ENCODE data around the gene KDM4B. TPM values are rescaled to one million over a fixed set of nuclear protein-coding genes. Genes with fewer than 3 reads are reported as not detected.

The KDM4B gene
- total and polyA plus RNA-seq, 5 experiments from 2014 or later = 14.3 to 50.1 (median 18.7) TPM

- no peak for DNase-seq
- H3K9me3 Mint-ChIP-seq = peaks cover 0 to 46% (median 11%) of the 10 kb centered on the region in 9 donors
- H3K4me1 Mint-ChIP-seq = peaks cover 0 to 15% (median 1%) of the 10 kb centered on the region in 4 donors
- no peak overlapping the region for H3K4me3 Mint-ChIP-seq
- ATAC-seq = no peak
- POLR2A ChIA-PET = no interaction called here
- H3K27me3 Mint-ChIP-seq = no peaks in the 10 kb centered on the region
- H3K27ac Mint-ChIP-seq = no peak overlapping the region
- peaks cover 0 to 17% (median 4%) of the 10 kb centered on the region in 3 donors for H3K36me3 Mint-ChIP-seq
These were observed 233.6 kb downstream of the KDM4B start for GRCh38 chr19:5202553-5202952.

Small RNA genes lying within 50 kb of the gene (microRNA-seq; reads per million reads assigned to microRNA genes)
- not detected for gene MIR4747 (ENCODE audit: borderline microRNAs expressed)

Other genes with a start within 250 kb of the KDM4B start
- gene DPP9, start 245.3 kb upstream of the KDM4B start, total RNA-seq = 10 to 100 TPM; 82.3 to 86.6 TPM
- gene DPP9, start 245.3 kb upstream of the KDM4B start, polyA plus RNA-seq = 10 to 100 TPM; 16.1 to 30.6 (median 21.9) TPM
- gene FEM1A, start 177.4 kb upstream of the KDM4B start, total RNA-seq = 10 to 100 TPM; 15.1 to 15.2 TPM
- 1 to 10 TPM; 1.7 to 3.6 (median 2.5) TPM for gene FEM1A, start 177.4 kb upstream of the KDM4B start, polyA plus RNA-seq
- 1 to 10 TPM; 7.2 to 7.6 TPM for gene TICAM1, start 137.4 kb upstream of the KDM4B start, total RNA-seq
- 1 to 10 TPM; 2.4 to 8.5 (median 3.3) TPM for gene TICAM1, start 137.4 kb upstream of the KDM4B start, polyA plus RNA-seq
- 10 to 100 TPM; 15.9 to 17.3 TPM for gene PLIN3, start 101.4 kb upstream of the KDM4B start, total RNA-seq
- 10 to 100 TPM; 14.1 to 17.3 (median 15.2) TPM for gene PLIN3, start 101.4 kb upstream of the KDM4B start, polyA plus RNA-seq
- gene ARRDC5, start 66.2 kb upstream of the KDM4B start, total RNA-seq = 10 to 100 TPM; 28.7 to 34.2 TPM
- gene ARRDC5, start 66.2 kb upstream of the KDM4B start, polyA plus RNA-seq = 1 to 10 TPM; 2.3 to 5.9 (median 3.6) TPM
- under 1 TPM; 0.30 to 0.36 TPM for gene UHRF1, start 59.6 kb upstream of the KDM4B start, total RNA-seq
- under 1 TPM; 0.07 to 0.52 (median 0.09) TPM for gene UHRF1, start 59.6 kb upstream of the KDM4B start, polyA plus RNA-seq

Measured in naive thymus-derived CD8-positive, alpha-beta T cell (primary cell).